ENCODE data around the gene HIPK1.

HIPK1 gene

DNA sequence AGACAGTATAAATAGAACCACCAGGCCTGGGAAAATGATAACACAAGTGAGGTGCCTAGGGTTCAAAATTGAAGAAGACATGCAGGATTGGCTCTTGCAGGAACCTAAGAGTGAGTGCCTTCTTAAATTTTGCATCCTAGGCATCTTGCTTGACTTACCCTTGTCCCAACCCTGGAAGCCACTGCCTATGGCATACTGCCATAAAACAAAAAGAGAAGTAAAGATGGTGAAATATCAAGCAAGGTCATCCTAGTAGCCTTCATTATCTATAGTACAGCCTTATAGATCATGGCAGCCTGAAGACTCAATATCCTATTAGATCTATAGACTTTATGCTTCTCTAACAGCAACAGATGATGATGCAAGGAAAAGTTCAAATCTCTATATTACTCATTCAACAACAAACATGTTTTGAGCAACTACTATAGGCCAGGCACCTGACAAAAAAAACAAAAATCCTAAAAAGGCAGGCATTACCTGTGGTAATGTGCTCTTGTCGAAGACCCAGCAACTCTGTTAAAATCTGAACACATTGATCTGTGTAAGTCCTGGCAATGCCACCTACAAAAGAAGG lies 30.8 kb upstream of the HIPK1 start:
- no peak for DNase-seq
- Histone ChIP-seq H3K27me3 (no peaks in the 10 kb centered on the region), H3K4me3 (no peak overlapping the region), H3K36me3 (peaks cover 35 to 66% (median 42%) of the 10 kb centered on the region in 3 donors), H3K9me3 (no peaks in the 10 kb centered on the region), H3K27ac (peak overlapping the region; percentile 62 to 65), H3K4me1 (peaks cover 0 to 20% (median 6%) of the 10 kb centered on the region in 4 donors)
- TF ChIP-seq, protein P1, sequence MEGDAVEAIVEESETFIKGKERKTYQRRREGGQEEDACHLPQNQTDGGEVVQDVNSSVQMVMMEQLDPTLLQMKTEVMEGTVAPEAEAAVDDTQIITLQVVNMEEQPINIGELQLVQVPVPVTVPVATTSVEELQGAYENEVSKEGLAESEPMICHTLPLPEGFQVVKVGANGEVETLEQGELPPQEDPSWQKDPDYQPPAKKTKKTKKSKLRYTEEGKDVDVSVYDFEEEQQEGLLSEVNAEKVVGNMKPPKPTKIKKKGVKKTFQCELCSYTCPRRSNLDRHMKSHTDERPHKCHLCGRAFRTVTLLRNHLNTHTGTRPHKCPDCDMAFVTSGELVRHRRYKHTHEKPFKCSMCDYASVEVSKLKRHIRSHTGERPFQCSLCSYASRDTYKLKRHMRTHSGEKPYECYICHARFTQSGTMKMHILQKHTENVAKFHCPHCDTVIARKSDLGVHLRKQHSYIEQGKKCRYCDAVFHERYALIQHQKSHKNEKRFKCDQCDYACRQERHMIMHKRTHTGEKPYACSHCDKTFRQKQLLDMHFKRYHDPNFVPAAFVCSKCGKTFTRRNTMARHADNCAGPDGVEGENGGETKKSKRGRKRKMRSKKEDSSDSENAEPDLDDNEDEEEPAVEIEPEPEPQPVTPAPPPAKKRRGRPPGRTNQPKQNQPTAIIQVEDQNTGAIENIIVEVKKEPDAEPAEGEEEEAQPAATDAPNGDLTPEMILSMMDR (IDR thresholded peaks at IDR 0.05): no peak
- intact Hi-C loops (cut with DNase I; ENCODE audit: low total_unique reads): loop anchor here (10.0 kb wide), 1 partner anchor 54 kb away; no protein-coding TSS in a partner anchor

DNA sequence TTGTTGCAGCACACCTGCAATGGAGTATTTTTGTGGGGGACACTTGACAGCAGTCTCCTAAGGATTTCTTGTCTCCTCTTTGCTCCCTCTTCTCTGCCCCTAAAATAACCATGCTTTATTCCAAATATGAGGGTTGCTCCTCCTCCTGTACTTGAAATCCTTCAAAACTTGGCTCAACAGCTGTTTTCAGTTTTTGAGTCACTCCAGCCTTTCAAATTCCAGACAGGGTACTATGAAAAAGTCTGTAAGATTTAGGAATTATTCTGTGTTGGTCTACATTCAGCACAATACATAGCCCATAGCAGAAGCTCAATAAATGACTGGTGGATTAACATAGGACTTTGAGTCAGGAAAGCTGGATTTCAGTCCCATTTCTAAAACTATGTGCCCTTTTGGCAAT lies 30.0 kb upstream of the HIPK1 start:
- intact Hi-C loops (cut with DNase I; ENCODE audit: low total_unique reads): loop anchor here (10.0 kb wide), 1 partner anchor 54 kb away; no protein-coding TSS in a partner anchor
- H3K9me3 ChIP-seq: no peaks in the 10 kb centered on the region
- peaks cover 35 to 59% (median 42%) of the 10 kb centered on the region in 3 donors for H3K36me3 ChIP-seq
- no peak overlapping the region for H3K4me3 ChIP-seq
- peak overlapping the region; percentile 62 to 65 for H3K27ac ChIP-seq
- no peak for DNase-seq
- peaks cover 0 to 28% (median 10%) of the 10 kb centered on the region in 4 donors for H3K4me1 ChIP-seq
- TF ChIP-seq, protein P1 (IDR thresholded peaks at IDR 0.05): no peak
- no peaks in the 10 kb centered on the region for H3K27me3 ChIP-seq

DNA sequence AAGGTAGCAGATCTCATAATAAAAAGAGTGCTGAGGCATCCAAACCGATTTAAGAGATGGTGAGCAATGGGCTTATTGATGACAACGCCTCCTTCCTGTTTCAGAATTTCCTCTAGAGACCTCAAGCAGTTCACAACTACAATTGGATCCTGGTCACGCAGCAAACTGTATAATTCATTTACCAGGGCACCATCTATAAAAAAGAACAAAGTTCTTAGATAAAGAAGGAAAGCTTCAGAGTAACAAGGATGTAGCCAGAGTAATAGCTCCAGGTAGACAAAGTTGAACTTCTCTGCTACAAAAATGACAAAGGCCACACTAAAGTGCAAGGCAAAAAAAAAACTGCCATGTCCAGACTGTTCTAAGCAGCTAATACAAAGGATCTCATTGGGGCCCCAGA lies 27.9 kb upstream of the HIPK1 start:
- intact Hi-C loops (cut with DNase I; ENCODE audit: low total_unique reads): loop anchor here (10.0 kb wide), 2 partner anchors 86 to 146 kb away; partner anchors contain the start of genes PHTF1 and RSBN1
- DNase-seq: no peak
- H3K4me3 ChIP-seq: no peak overlapping the region
- no peaks in the 10 kb centered on the region for H3K9me3 ChIP-seq
- H3K36me3 ChIP-seq: peaks cover 22 to 39% (median 23%) of the 10 kb centered on the region in 3 donors
- H3K27me3 ChIP-seq: no peaks in the 10 kb centered on the region
- H3K4me1 ChIP-seq: peaks cover 0 to 37% (median 13%) of the 10 kb centered on the region in 4 donors
- H3K27ac ChIP-seq: no peak overlapping the region
- TF ChIP-seq, protein P1 (IDR thresholded peaks at IDR 0.05): no peak

DNA sequence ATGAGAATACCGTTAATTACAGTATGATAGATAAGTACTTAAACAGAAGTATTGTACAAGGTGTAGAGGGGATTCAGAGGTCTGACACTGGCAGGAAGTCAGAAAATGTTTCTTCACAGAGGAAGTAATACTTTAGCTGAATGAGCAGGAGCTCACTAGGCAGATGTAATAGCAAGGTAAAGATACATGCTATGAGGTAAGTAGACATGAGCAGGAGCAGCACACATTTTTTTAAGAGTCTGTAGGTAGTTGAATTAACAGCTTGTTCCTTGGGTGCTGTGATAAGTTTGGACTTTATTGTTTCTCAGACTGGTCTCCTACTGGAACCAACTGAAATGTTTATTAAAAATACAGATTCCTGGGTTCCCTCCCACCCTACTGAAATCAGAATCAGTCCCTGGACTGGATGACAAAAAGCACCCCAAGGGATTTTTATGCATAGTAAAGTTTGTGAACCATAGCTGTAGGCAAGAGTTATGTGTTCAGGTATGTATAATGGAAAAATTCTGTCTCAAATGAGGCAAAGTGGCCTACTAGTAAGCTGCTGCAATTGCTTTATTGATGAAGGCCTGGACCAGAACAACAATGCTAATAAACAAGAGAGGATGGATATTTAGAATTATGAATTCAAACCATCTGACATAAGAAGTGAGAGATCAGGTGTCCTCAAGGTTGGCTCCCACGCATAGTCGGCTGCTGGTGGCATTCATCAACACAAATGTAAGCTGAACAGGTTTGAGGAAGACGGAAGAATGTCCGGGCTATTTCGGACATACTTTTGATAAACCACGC lies 25.4 kb upstream of the HIPK1 start:
- H3K27ac ChIP-seq: peak overlapping the region; percentile 80 to 83
- peaks cover 0 to 36% (median 13%) of the 10 kb centered on the region in 4 donors for H3K4me1 ChIP-seq
- H3K27me3 ChIP-seq: no peaks in the 10 kb centered on the region
- TF ChIP-seq, protein P1 (IDR thresholded peaks at IDR 0.05): no peak
- intact Hi-C loops (cut with DNase I; ENCODE audit: low total_unique reads): loop anchor here (10.0 kb wide), 2 partner anchors 89 to 149 kb away; partner anchors contain the start of genes PHTF1 and RSBN1
- peak overlapping the region; percentile 61 to 87 for H3K4me3 ChIP-seq
- H3K9me3 ChIP-seq: no peaks in the 10 kb centered on the region
- no peak for DNase-seq
- H3K36me3 ChIP-seq: peaks cover 5 to 34% (median 5%) of the 10 kb centered on the region in 3 donors

DNA sequence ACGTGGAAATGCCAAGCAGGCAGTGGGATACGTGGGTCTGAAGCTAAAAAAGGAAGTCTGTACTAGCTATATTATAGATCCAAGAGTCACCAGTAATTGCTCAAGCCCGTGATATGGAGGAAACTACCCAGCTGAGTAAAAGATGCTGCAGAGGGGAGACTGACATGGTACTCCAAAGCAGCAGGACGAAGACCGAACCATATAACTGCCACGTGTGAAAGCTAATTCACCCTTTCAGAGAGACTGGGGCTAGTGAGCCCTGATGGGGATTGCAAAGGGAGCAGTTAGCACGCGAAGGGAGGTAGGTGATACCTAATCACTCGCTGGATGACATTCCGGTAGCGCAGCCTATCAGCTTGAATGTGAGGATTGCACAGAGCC lies 24.8 kb upstream of the HIPK1 start:
- no peak for DNase-seq
- Histone ChIP-seq H3K27me3 (no peaks in the 10 kb centered on the region), H3K36me3 (peaks cover 5 to 37% (median 7%) of the 10 kb centered on the region in 3 donors), H3K4me3 (peak overlapping the region; percentile 61 to 87), H3K4me1 (peaks cover 0 to 30% (median 12%) of the 10 kb centered on the region in 4 donors), H3K27ac (peak overlapping the region; percentile 80 to 83), H3K9me3 (no peaks in the 10 kb centered on the region)
- TF ChIP-seq, protein P1 (IDR thresholded peaks at IDR 0.05): no peak
- intact Hi-C loops (cut with DNase I; ENCODE audit: low total_unique reads): loop anchor here (10.0 kb wide), 2 partner anchors 89 to 149 kb away; partner anchors contain the start of genes PHTF1 and RSBN1
